ENCODE data around the gene PPP2R2C. TPM values are rescaled to one million over a fixed set of nuclear protein-coding genes. Genes with fewer than 3 reads are reported as not detected.

Gene PPP2R2C
- total and polyA plus RNA-seq, 9 of the 15 experiments (the other 6 are each of a cell fraction or from before 2014, with no cell fraction given), result 0.04 to 0.06 TPM; not detected in 7

DNA sequence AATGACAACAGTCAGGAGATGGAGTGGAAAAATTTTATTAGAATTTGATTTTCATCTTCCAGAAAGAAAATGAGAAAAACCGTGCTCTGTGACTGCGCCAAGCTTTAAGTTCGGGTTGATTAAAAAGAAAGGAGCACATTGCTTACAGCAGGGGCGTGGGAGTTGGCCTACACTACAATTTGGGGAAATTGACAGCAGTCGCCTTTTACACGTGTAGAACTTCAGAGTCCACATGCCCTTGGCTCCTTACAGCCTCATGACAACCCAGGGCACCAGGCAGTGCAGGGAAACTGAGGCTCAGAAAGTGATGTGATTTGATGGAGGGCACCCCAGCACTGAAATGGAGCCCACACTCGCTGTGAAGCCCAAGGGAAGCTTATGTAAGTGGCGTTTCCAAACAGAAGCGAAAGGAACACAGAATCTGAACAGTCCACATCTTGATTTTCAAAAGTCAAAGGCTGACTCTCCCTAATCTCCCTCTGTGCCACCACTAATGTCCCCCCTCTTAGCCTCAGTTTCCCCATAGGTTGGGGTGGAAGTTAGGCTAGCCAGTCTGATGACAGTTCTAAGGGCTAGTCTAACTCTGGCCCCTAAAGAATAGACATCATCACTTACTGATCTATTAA lies 5.5 kb downstream of the PPP2R2C start:
- H3K79me2 ChIP-seq (ENCODE audit: control insufficient read depth, insufficient read depth, low read length), result no peaks in the 10 kb centered on the region
- TF ChIP-seq TAF15 (IDR thresholded peaks at IDR 0.05; ENCODE audit: low read depth, low read length) (no peak), MBD2 (IDR thresholded peaks at IDR 0.05; ENCODE audit: borderline replicate concordance, low read depth) (no peak), HEY1 (CRISPR knock-in tag; IDR thresholded peaks at IDR 0.05; ENCODE audit: borderline replicate concordance) (no peak), ZBTB7A (IDR thresholded peaks at IDR 0.05; ENCODE audit: borderline replicate concordance, control insufficient read depth, low read depth, low read length) (no peak), TAL1 (IDR thresholded peaks at IDR 0.05) (no peak), PCBP2 (IDR thresholded peaks at IDR 0.05; ENCODE audit: low read depth, low read length, poor library complexity, severe bottlenecking) (no peak), ZNF146 (CRISPR knock-in tag; IDR thresholded peaks at IDR 0.05; ENCODE audit: unreplicated experiment) (no peak), VEZF1 (CRISPR knock-in tag; IDR thresholded peaks at IDR 0.05) (no peak), CEBPG (CRISPR knock-in tag; IDR thresholded peaks at IDR 0.05) (no peak), CEBPG (tag; conservative IDR thresholded peaks at IDR 0.05 in 1 of 2, IDR thresholded peaks at IDR 0.05 in 1 of 2) (no peak), USF1 (CRISPR knock-in tag; IDR thresholded peaks at IDR 0.05) (no peak)

More for the DNA sequence above, 5.5 kb downstream of the PPP2R2C start:
- Histone ChIP-seq H3K4me2 (ENCODE audit: insufficient read depth, low read length) (no peak overlapping the region), H3K4me1 (replicated peaks in 1 of 2; ENCODE audit: control insufficient read depth in 2 of 2, insufficient read depth in 2 of 2, low read length in 2 of 2) (peaks cover 0 to 13% of the 10 kb centered on the region in 2 experiments; a peak in 2 of 5 replicates), H3K36me3 (ENCODE audit: control insufficient read depth, insufficient read depth, low read length) (no peaks in the 10 kb centered on the region), H3K27me3 (ENCODE audit: control insufficient read depth in 2 of 2, insufficient read depth in 2 of 2, low read length in 2 of 2) (peaks cover 4 to 28% of the 10 kb centered on the region in 2 experiments), H3K4me3 (no peak overlapping the region), H3K27ac (ENCODE audit: extremely low read depth, low read depth, low read length) (no peak overlapping the region), H3K9me3 (replicated peaks; ENCODE audit: control insufficient read depth, insufficient read depth, low read depth, low read length) (no peaks in the 10 kb centered on the region), H4K20me1 (replicated peaks; ENCODE audit: control insufficient read depth, insufficient read depth, low read length) (no peaks in the 10 kb centered on the region; the same call in 1 of the 2 replicates), H2AFZ (ENCODE audit: low read depth, low read length) (no peak overlapping the region), H3K9ac (ENCODE audit: insufficient read depth in 1 of 2, low read depth in 2 of 2, low read length in 2 of 2) (no peak overlapping the region), H3K9me1 (ENCODE audit: control insufficient read depth, insufficient read depth, low read length) (no peaks in the 10 kb centered on the region)
- POLR2A ChIA-PET, result interaction anchor here (0.7 kb wide), 1 partner anchor 141 kb away, joined by 3 read pairs; no protein-coding TSS in a partner anchor
- WGBS (ENCODE audit: insufficient coverage, low coverage, missing lambda C conversion rate), result under 1% methylated on average over 9 of the region's 9 CpGs
- no TSS peak for BruUV-seq (replicated peaks)
- ATAC-seq (no peak), DNase-seq (ENCODE audit: extremely low read depth in 1 of 4, low spot score in 3 of 4) (no peak), FAIRE-seq (no peak)
- in situ Hi-C loops (cut with MboI), result no loop called here
- intact Hi-C loops (cut with micrococcal nuclease), result no loop called here
- CTCF ChIA-PET (ENCODE audit: low intra/inter-chr PET ratio), result no interaction called here
